Heart left ventricle (tissue), 13 donors: ENCODE data around the gene FAM114A1.

Source experiments
- POLR2A ChIP-seq, 2 donors: fragments of 450-650 bp; IDR thresholded peaks; one replicate each; pipeline ENCODE4 v1.6.1; 2017; ENCODE audit warnings: antibody characterized with exemption in 2 of 2, mild to moderate bottlenecking in 2 of 2, moderate library complexity in 2 of 2
- TF ChIP-seq, protein P1 (sequence below), 12 donors: fragments of 200-600 bp; sonication (generic) in 4 of 12; IDR thresholded peaks; one replicate each; pipeline versions ENCODE4 v1.5.0 to v1.8.0; 2018 to 2022; ENCODE audit warnings: antibody characterized with exemption in 12 of 12, mild to moderate bottlenecking in 5 of 12
- donor health status: ischemic (EF 13 %, LVEDD 7.1; RV severe dilation, severe dysfunction).
- donor health status: DM: no; HTN: yes; CAD: no.
- donor health status: DM: no; HTN: no; CAD: no.
- donor health status: ischemic (EF 25% LVEDD 6.9; RV normal size, moderate dysfunction).
- donor health status: ischemic (EF 25% LVEDD 5.7; RV mildly dilated, moderate dysfunction).
- donor health status: ischemic (EF 35%, LVEDD 5.7; RV mildly dilated, moderate dysfunction).
- donor health status: nonischemic (EF 11% LVEDD 7.7; RV severe dilation, severe dysfunction).
- donor health status: DM: yes; HTN: yes; CAD: no.
- donor health status: PGD.
- donor health status: ischemic (EF 29% LVEDD 5.4; RV normal size, mild dysfunction).
- donor health status: nonischemic (EF 23%, LVEDD 6.1; RV moderate dilation, normal function).

DNA sequence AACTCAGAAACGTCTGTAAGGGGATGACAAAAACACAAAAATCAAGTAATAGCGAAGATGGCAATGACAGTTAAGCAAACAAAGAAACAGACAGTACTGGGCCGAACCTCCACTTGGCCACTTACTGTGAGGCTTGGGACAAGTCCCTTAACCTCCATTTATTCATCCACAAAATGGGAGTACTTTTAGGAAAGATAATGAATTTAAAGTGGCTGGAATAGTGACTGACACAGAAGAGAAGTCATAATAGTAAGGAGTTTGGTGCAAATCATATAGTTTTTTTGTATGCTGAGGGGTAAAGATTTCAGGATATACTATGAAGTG lies 9.5 kb upstream of the FAM114A1 start:
- TF ChIP-seq, protein P1, sequence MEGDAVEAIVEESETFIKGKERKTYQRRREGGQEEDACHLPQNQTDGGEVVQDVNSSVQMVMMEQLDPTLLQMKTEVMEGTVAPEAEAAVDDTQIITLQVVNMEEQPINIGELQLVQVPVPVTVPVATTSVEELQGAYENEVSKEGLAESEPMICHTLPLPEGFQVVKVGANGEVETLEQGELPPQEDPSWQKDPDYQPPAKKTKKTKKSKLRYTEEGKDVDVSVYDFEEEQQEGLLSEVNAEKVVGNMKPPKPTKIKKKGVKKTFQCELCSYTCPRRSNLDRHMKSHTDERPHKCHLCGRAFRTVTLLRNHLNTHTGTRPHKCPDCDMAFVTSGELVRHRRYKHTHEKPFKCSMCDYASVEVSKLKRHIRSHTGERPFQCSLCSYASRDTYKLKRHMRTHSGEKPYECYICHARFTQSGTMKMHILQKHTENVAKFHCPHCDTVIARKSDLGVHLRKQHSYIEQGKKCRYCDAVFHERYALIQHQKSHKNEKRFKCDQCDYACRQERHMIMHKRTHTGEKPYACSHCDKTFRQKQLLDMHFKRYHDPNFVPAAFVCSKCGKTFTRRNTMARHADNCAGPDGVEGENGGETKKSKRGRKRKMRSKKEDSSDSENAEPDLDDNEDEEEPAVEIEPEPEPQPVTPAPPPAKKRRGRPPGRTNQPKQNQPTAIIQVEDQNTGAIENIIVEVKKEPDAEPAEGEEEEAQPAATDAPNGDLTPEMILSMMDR (IDR thresholded peaks at IDR 0.05) = no peak
- no peak for TF ChIP-seq POLR2A (IDR thresholded peaks at IDR 0.05)
